ENCODE measurements around the gene RAB18.

DNA sequence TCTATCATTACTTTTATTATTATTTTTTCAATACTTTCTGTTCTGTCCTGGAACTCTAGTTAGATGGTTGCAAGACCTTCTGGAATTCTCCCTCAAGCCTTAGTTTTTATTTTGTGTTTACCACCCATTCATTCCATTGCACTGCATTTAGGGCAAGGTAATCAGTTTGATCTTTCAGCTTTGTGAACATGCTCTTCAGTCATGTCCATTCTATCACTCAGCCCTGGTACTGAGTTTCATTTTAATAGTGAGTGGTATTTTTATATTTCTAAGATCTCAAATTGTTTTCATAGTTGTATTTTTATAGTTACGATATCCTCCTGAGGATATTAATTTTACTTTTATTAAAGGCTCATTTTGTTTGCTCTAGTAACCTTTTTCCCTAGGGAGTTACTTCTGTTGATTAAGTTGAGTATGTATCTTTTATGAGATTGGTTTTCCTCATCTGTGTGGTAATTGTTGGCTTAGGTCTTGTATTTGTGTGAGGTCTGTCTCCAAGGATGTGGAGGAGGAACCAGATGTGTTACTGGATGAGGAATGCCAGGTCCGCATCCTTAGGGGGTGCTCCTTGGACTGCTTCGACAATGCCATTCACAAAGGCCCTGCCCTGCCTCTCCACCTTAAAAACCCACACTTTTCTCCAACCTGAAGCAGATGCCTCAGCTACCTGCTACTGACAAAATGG lies 46.7 kb upstream of the RAB18 start:
- TF ChIP-seq, protein P1, sequence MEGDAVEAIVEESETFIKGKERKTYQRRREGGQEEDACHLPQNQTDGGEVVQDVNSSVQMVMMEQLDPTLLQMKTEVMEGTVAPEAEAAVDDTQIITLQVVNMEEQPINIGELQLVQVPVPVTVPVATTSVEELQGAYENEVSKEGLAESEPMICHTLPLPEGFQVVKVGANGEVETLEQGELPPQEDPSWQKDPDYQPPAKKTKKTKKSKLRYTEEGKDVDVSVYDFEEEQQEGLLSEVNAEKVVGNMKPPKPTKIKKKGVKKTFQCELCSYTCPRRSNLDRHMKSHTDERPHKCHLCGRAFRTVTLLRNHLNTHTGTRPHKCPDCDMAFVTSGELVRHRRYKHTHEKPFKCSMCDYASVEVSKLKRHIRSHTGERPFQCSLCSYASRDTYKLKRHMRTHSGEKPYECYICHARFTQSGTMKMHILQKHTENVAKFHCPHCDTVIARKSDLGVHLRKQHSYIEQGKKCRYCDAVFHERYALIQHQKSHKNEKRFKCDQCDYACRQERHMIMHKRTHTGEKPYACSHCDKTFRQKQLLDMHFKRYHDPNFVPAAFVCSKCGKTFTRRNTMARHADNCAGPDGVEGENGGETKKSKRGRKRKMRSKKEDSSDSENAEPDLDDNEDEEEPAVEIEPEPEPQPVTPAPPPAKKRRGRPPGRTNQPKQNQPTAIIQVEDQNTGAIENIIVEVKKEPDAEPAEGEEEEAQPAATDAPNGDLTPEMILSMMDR (IDR thresholded peaks at IDR 0.05), result no peak
- TF ChIP-seq POLR2A (IDR thresholded peaks at IDR 0.05), result no peak
- no peak for TF ChIP-seq POLR2AphosphoS5 (IDR thresholded peaks at IDR 0.05)
- no peak for TF ChIP-seq EP300 (IDR thresholded peaks at IDR 0.05)
